GM12878 (cell line): ENCODE results near the gene DIAPH2.

Source experiments
- ATF3 ChIP-seq: IDR thresholded peaks from 2 replicates; pipeline ENCODE4 v1.6.1; 2011; ENCODE audit warnings: low read depth, mild to moderate bottlenecking, low read length, moderate library complexity, borderline replicate concordance; ENCODE audit errors: extremely low read depth
- BRCA1 ChIP-seq: IDR thresholded peaks from 2 replicates; pipeline ENCODE4 v1.6.1; 2011; ENCODE audit warnings: low read depth, low read length, improper control_type of control experiment
- CTCF ChIP-seq, 3 experiments: IDR thresholded peaks in 2 of 3; conservative IDR thresholded peaks in 1 of 3; 2 replicates each; pipeline ENCODE4 v1.5.1; 2011; ENCODE audit warnings: low read depth in 3 of 3, low read length in 3 of 3, mild to moderate bottlenecking in 3 of 3, control low read depth in 2 of 3, moderate library complexity in 2 of 3, inconsistent platforms in 1 of 3, mixed read lengths in 1 of 3; ENCODE audit not compliant: control insufficient read depth in 2 of 3, insufficient read depth in 1 of 3; ENCODE audit errors: extremely low read depth in 1 of 3
- E2F4 ChIP-seq: IDR thresholded peaks from 2 replicates; pipeline ENCODE4 v1.6.1; 2012; ENCODE audit warnings: low read depth, low read length, improper control_type of control experiment
- EP300 ChIP-seq, 2 experiments: fragments of 150-350 bp in 1 of 2; IDR thresholded peaks; 2 replicates each; pipeline ENCODE4 v1.6.1; 2011 to 2012; ENCODE audit warnings: low read depth in 2 of 2, low read length in 2 of 2, borderline replicate concordance in 1 of 2, improper control_type of control experiment in 1 of 2, inconsistent platforms in 1 of 2; ENCODE audit not compliant: control insufficient read depth in 1 of 2
- EZH2 ChIP-seq: IDR thresholded peaks from 2 replicates; pipeline ENCODE4 v1.6.1; 2012; ENCODE audit warnings: low read depth, mild to moderate bottlenecking, control low read depth, inconsistent platforms, low read length, borderline replicate concordance; ENCODE audit not compliant: control insufficient read depth
- HDAC2 ChIP-seq: fragments of 200-600 bp; sonication (generic); IDR thresholded peaks from 2 replicates; pipeline ENCODE4 v1.6.1; 2017
- JUND ChIP-seq: IDR thresholded peaks from 2 replicates; pipeline ENCODE4 v1.6.1; 2012; ENCODE audit warnings: low read depth, mild to moderate bottlenecking, low read length, improper control_type of control experiment, moderate library complexity
- NR2C2 ChIP-seq: IDR thresholded peaks from 2 replicates; pipeline ENCODE4 v1.6.1; 2011; ENCODE audit warnings: borderline replicate concordance, low read depth; ENCODE audit not compliant: control insufficient read depth, insufficient read length
- POLR2AphosphoS5 ChIP-seq: IDR thresholded peaks from 2 replicates; pipeline ENCODE4 v1.6.1; 2011; ENCODE audit warnings: mild to moderate bottlenecking, low read length, inconsistent platforms
- STAT1 ChIP-seq: fragments of 450-650 bp; conservative IDR thresholded peaks from 2 replicates; pipeline ENCODE4 v1.6.1; 2014; ENCODE audit warnings: antibody characterized with exemption, mild to moderate bottlenecking
- TCF12 ChIP-seq: IDR thresholded peaks from 2 replicates; pipeline ENCODE4 v1.6.1; 2011; ENCODE audit warnings: low read depth, mild to moderate bottlenecking, low read length

- TF ChIP-seq HDAC2 (no peak), EP300 (IDR thresholded peaks at IDR 0.05; ENCODE audit: borderline replicate concordance in 1 of 2, control insufficient read depth in 1 of 2, low read depth in 2 of 2, low read length in 2 of 2) (no peak), E2F4 (no peak), POLR2AphosphoS5 (no peak), EZH2 (no peak), CTCF (IDR thresholded peaks at IDR 0.05 in 2 of 3, conservative IDR thresholded peaks at IDR 0.05 in 1 of 3; ENCODE audit: control insufficient read depth in 2 of 3, extremely low read depth in 1 of 3, insufficient read depth in 1 of 3, low read depth in 3 of 3, low read length in 3 of 3) (no peak), BRCA1 (no peak), ATF3 (no peak), STAT1 (no peak), TCF12 (no peak), NR2C2 (no peak), JUND (no peak)
These were observed 920.6 kb downstream of the DIAPH2 start for GRCh38 chrX:97605271-97605670.
